GM12878 (cell line): Measurements from ENCODE around the gene SLC1A2. TPM values are rescaled to one million over a fixed set of nuclear protein-coding genes. Genes with fewer than 3 reads are reported as not detected.

Source experiments
- ATAC-seq: fragments of 200-7000 bp; cut with Tn5 transposase; 3 replicates; pipeline ENCODE4 v1.9.1; 2020; ENCODE audit warnings: mild to moderate bottlenecking, moderate library complexity
- BruUV-seq: library from RNA; stranded (reverse); fragments of 400-500 nt; replicated peaks from 2 replicates; lab custom pipeline; 2021; lab: Mats Ljungman, UMichigan
- CTCF ChIA-PET: fragments of 300-600 bp; sonication (Branson Sonifier 250); formaldehyde crosslinking; extraction: SDS; loops from one replicate; lab custom pipeline; 2021; ENCODE audit warnings: inconsistent platforms; lab: Yijun Ruan, JAX
- POLR2A ChIA-PET: fragments of 350-600 bp; formaldehyde crosslinking; extraction: SDS; loops from one replicate; lab custom pipeline; 2021; ENCODE audit warnings: inconsistent platforms; lab: Charles Lee
- RAD21 ChIA-PET: fragments of 300-600 bp; sonication (Branson Sonifier 250); formaldehyde crosslinking; loops from one replicate; lab custom pipeline; 2023; ENCODE audit warnings: antibody characterized with exemption; ENCODE audit not compliant: unreplicated experiment; lab: Charles Lee
- SMC1A ChIA-PET: fragments of 300-600 bp; sonication (Branson Sonifier 250); formaldehyde crosslinking; loops from one replicate; lab custom pipeline; 2023; ENCODE audit not compliant: unreplicated experiment, uncharacterized antibody; lab: Charles Lee
- DNase-seq: peaks from one replicate; pipeline ENCODE4 v3.0.0-alpha.2; 2011; ENCODE audit warnings: low read depth, low spot score
- FAIRE-seq: peaks from 3 replicates; lab custom pipeline; 2011; peaks lifted over from hg19 to GRCh38; lab: Jason Lieb, UNC
- H2AFZ ChIP-seq: 2 replicates; pipeline ENCODE4 v1.6.0; 2011; ENCODE audit warnings: low read depth, low read length, control low read depth; ENCODE audit not compliant: control insufficient read depth
- H3K27ac ChIP-seq: 2 replicates; pipeline ENCODE4 v1.5.1; 2011; ENCODE audit warnings: control low read depth; ENCODE audit not compliant: control insufficient read depth, insufficient read depth
- H3K27me3 ChIP-seq, 2 experiments: replicated peaks in 1 of 2; 2 replicates each; pipeline versions ENCODE4 v1.6.0 to v1.6.1; 2011; ENCODE audit warnings: low read length in 1 of 2; ENCODE audit not compliant: control insufficient read depth in 2 of 2, insufficient read depth in 2 of 2
- H3K36me3 ChIP-seq, 2 experiments: 2 replicates each; pipeline ENCODE4 v1.5.1; 2011; ENCODE audit warnings: low read length in 1 of 2; ENCODE audit not compliant: control insufficient read depth in 2 of 2, insufficient read depth in 2 of 2
- H3K4me1 ChIP-seq: 2 replicates; pipeline ENCODE4 v1.6.1; 2011; ENCODE audit warnings: mild to moderate bottlenecking, low read length, moderate library complexity, mixed read lengths; ENCODE audit not compliant: control insufficient read depth, insufficient read depth
- H3K4me2 ChIP-seq: 2 replicates; pipeline ENCODE4 v1.6.0; 2011; ENCODE audit warnings: control low read depth; ENCODE audit not compliant: control insufficient read depth, insufficient read depth
- H3K4me3 ChIP-seq: fragments of 200-600 bp; sonication (generic); 2 replicates; pipeline ENCODE4 v1.5.1; 2016
- H3K79me2 ChIP-seq: 2 replicates; pipeline ENCODE4 v1.6.0; 2011; ENCODE audit warnings: low read length; ENCODE audit not compliant: control insufficient read depth, insufficient read depth
- H3K9ac ChIP-seq: 2 replicates; pipeline ENCODE4 v1.8.0; 2011; ENCODE audit warnings: low read length, control low read depth, mixed read lengths; ENCODE audit not compliant: control insufficient read depth, insufficient read depth
- H3K9me3 ChIP-seq: replicated peaks from 3 replicates; pipeline ENCODE4 v1.5.1; 2011; ENCODE audit warnings: mild to moderate bottlenecking, low read length; ENCODE audit not compliant: control insufficient read depth, insufficient read depth
- H4K20me1 ChIP-seq: 2 replicates; pipeline ENCODE4 v1.6.0; 2011; ENCODE audit not compliant: control insufficient read depth, insufficient read depth
- ASH2L ChIP-seq: fragments of 300-600, 200-600 bp; sonication (generic); IDR thresholded peaks from 2 replicates; pipeline ENCODE4 v1.6.1; 2017; ENCODE audit warnings: low read depth, mild to moderate bottlenecking, borderline replicate concordance
- EP300 ChIP-seq, 2 experiments: fragments of 150-350 bp in 1 of 2; IDR thresholded peaks; 2 replicates each; pipeline ENCODE4 v1.6.1; 2011 to 2012; ENCODE audit warnings: low read depth in 2 of 2, low read length in 2 of 2, borderline replicate concordance in 1 of 2, improper control_type of control experiment in 1 of 2, inconsistent platforms in 1 of 2; ENCODE audit not compliant: control insufficient read depth in 1 of 2
- FOS ChIP-seq: IDR thresholded peaks from 3 replicates; pipeline ENCODE4 v1.6.1; 2011; ENCODE audit warnings: borderline replicate concordance; ENCODE audit not compliant: insufficient read length; ENCODE audit errors: extremely low read depth
- HDAC6 ChIP-seq: fragments of 200-600 bp; sonication (generic); IDR thresholded peaks from one replicate; pipeline ENCODE4 v1.8.0; 2017; ENCODE audit warnings: antibody characterized with exemption; ENCODE audit not compliant: unreplicated experiment
- KAT2A ChIP-seq: conservative IDR thresholded peaks from 2 replicates; pipeline ENCODE4 v1.6.1; 2011; ENCODE audit warnings: low read depth, low read length; ENCODE audit not compliant: control insufficient read depth
- KLF5 ChIP-seq: fragments of 450-650 bp; IDR thresholded peaks from 2 replicates; pipeline ENCODE4 v1.6.1; 2014; ENCODE audit warnings: mild to moderate bottlenecking; ENCODE audit not compliant: partially characterized antibody
- LARP7 ChIP-seq: fragments of 450-650 bp; IDR thresholded peaks from 2 replicates; pipeline ENCODE4 v1.6.1; 2017; ENCODE audit warnings: mild to moderate bottlenecking
- MTA2 ChIP-seq: fragments of 450-650 bp; IDR thresholded peaks from 2 replicates; pipeline ENCODE4 v1.6.1; 2016; ENCODE audit warnings: low read depth, mild to moderate bottlenecking, moderate library complexity
- NFIC ChIP-seq: IDR thresholded peaks from 2 replicates; pipeline ENCODE4 v1.6.1; 2012; ENCODE audit warnings: low read depth, mild to moderate bottlenecking, inconsistent platforms, low read length, moderate library complexity
- NR2C1 ChIP-seq: fragments of 450-650 bp; IDR thresholded peaks from 2 replicates; pipeline ENCODE4 v1.6.1; 2017; ENCODE audit warnings: antibody characterized with exemption, mild to moderate bottlenecking, moderate library complexity
- PAX5 ChIP-seq: IDR thresholded peaks from 2 replicates; pipeline ENCODE4 v1.6.1; 2011; ENCODE audit warnings: low read depth, low read length, borderline replicate concordance
- PBX3 ChIP-seq: IDR thresholded peaks from 2 replicates; pipeline ENCODE4 v1.6.1; 2011; ENCODE audit warnings: mild to moderate bottlenecking, low read depth, low read length, moderate library complexity; ENCODE audit not compliant: insufficient replicate concordance
- PML ChIP-seq: IDR thresholded peaks from 2 replicates; pipeline ENCODE4 v1.6.1; 2012; ENCODE audit warnings: low read length, inconsistent platforms
- SPI1 ChIP-seq: IDR thresholded peaks from 2 replicates; pipeline ENCODE4 v1.6.1; 2011; ENCODE audit warnings: low read depth, mild to moderate bottlenecking, low read length, moderate library complexity, borderline replicate concordance; ENCODE audit not compliant: insufficient read depth
- WGBS: methylation state at CpG from one replicate; pipeline ENCODE4 v1.1.6; 2016; ENCODE audit warnings: low lambda C conversion rate; ENCODE audit not compliant: insufficient replicate concordance, insufficient coverage; ENCODE audit errors: missing lambda C conversion rate; 5-methylcytosine and 5-hydroxymethylcytosine counted together
- in situ Hi-C: fragments of 300-500 bp; cut with MboI; formaldehyde crosslinking; loops from 9 replicates; pipeline ENCODE4 v1.14.3; 2018; ENCODE audit warnings: mixed read lengths
- intact Hi-C: fragments of 100-400 bp; cut with micrococcal nuclease; formaldehyde crosslinking; loops from one replicate; pipeline ENCODE4 v1.14.2; 2022; ENCODE audit not compliant: unreplicated experiment
- polyA plus RNA-seq, 11 experiments: library from polyadenylated mRNA; depleted of rRNA in 4 of 11; unstranded in 6 of 11; stranded (reverse) in 5 of 11; fragments of >200 nt; fragmentation: Nextera tagmentation in 4 of 11; fragmentation: Illumina TruSeq in 1 of 11; extraction: Ambion mirVana in 4 of 11; extraction: Trizol in 1 of 11; gene quantifications; 1 replicate in 1 of 11; 2 replicates in 10 of 11; pipeline versions ENCODE4 v1.2.1 to v1.2.3, GENCODE V29; 2011 to 2016; ENCODE audit warnings: inconsistent platforms in 2 of 11, missing spikeins in 2 of 11, low read depth in 1 of 11
- total RNA-seq, 4 experiments: library from RNA; depleted of rRNA in 3 of 4; stranded (reverse); fragments of >200 nt in 3 of 4; fragmentation: Illumina TruSeq in 1 of 4; extraction: Trizol in 1 of 4; gene quantifications; 2 replicates each; pipeline versions ENCODE4 v1.2.1 to v1.2.3, GENCODE V29; 2013 to 2021

Gene SLC1A2
- total and polyA plus RNA-seq, 10 of the 15 experiments (the other 5 are each of a cell fraction or from before 2014, with no cell fraction given) = 0.01 to 0.84 (median 0.22) TPM; not detected in 1

- TF ChIP-seq PML (no peak), MTA2 (no peak), NR2C1 (no peak), HDAC6 (no peak), NFIC (no peak)
Observed at GRCh38 chr11:35454362-35454761, 35.0 kb upstream of the SLC1A2 start (continued).

- no peak overlapping the region for H3K27ac ChIP-seq
- no peaks in the 10 kb centered on the region for H3K79me2 ChIP-seq
- no peak for DNase-seq
- no peaks in the 10 kb centered on the region for H3K4me1 ChIP-seq
- no peak for ATAC-seq
- H3K4me3 ChIP-seq = no peak overlapping the region
- in situ Hi-C loops (no loop called here), intact Hi-C loops (no loop called here)
- FAIRE-seq = no peak
- ChIA-PET RAD21 (no interaction called here), POLR2A (no interaction called here), SMC1A (interaction anchor here (0.9 kb wide), 1 partner anchor 1517 kb away, joined by 3 read pairs; no protein-coding TSS in a partner anchor), CTCF (no interaction called here)
- no TSS peak for BruUV-seq
- no peak overlapping the region for H3K4me2 ChIP-seq
- H3K9ac ChIP-seq = no peak overlapping the region
- H3K27me3 ChIP-seq = no peaks in the 10 kb centered on the region; a peak in 3 of 4 replicates
- TF ChIP-seq ASH2L (no peak), KLF5 (no peak), FOS (no peak), PAX5 (no peak), EP300 (IDR thresholded peaks at IDR 0.05; ENCODE audit: borderline replicate concordance in 1 of 2, control insufficient read depth in 1 of 2, low read depth in 2 of 2, low read length in 2 of 2) (no peak), LARP7 (no peak), PBX3 (no peak), KAT2A (no peak), SPI1 (no peak)
- H3K9me3 ChIP-seq = no peaks in the 10 kb centered on the region
- no peaks in the 10 kb centered on the region for H3K36me3 ChIP-seq
- no peak overlapping the region for H2AFZ ChIP-seq
- H4K20me1 ChIP-seq = no peaks in the 10 kb centered on the region
- WGBS = 84% methylated on average over 2 of the region's 2 CpGs
Observed at GRCh38 chr11:35436581-35437250, 17.4 kb upstream of the SLC1A2 start.
